ENCODE results near the gene NUCKS1. TPM values are rescaled to one million over a fixed set of nuclear protein-coding genes. Genes with fewer than 3 reads are reported as not detected.

Gene NUCKS1
- total RNA-seq, 1 experiment from 2014 or later, result 237 TPM

- Histone ChIP-seq H3K9ac (ENCODE audit: low read length) (peak overlapping the region; percentile 94), H3K27ac (ENCODE audit: low read depth, low read length) (peak overlapping the region; percentile 92), H4K20me1 (ENCODE audit: insufficient read depth) (peaks cover 21% of the 10 kb centered on the region; the same call in 1 of the 2 replicates), H3K4me2 (ENCODE audit: low read length) (peak overlapping the region; percentile 86), H2AFZ (ENCODE audit: low read depth, low read length, poor library complexity, severe bottlenecking) (no peak overlapping the region), H3K9me2 (ENCODE audit: insufficient read depth) (no peaks in the 10 kb centered on the region), H3K27me3 (ENCODE audit: insufficient read depth, low read length) (no peaks in the 10 kb centered on the region), H3K4me1 (ENCODE audit: control insufficient read depth in 1 of 2, insufficient read depth in 2 of 2, low read length in 2 of 2) (peaks cover 20 to 43% of the 10 kb centered on the region in 2 experiments), H3K9me3 (ENCODE audit: control insufficient read depth in 1 of 2, insufficient read depth in 1 of 2, low read depth in 1 of 2, low read length in 2 of 2) (no peaks in the 10 kb centered on the region), H3K79me2 (ENCODE audit: insufficient read depth, low read length) (peaks cover 50% of the 10 kb centered on the region), H3K36me3 (ENCODE audit: control insufficient read depth in 1 of 2, insufficient read depth in 2 of 2, low read length in 2 of 2) (peaks cover 0 to 4% of the 10 kb centered on the region in 2 experiments; a peak in 1 of 4 replicates), H3K4me3 (replicated peaks in 1 of 2; ENCODE audit: low read depth in 1 of 2, low read length in 2 of 2) (peak overlapping the region; percentile 75 to 94)
- intact Hi-C loops (cut with micrococcal nuclease), result loop anchor here (1.0 to 2.0 kb wide), 2 partner anchors 25 to 64 kb away; partner anchors contain the start of genes RAB29 and SLC41A1
- ATAC-seq (peak; percentile 83), DNase-seq (ENCODE audit: low read depth, low spot score) (peak; percentile 83)
- no TSS peak for BruUV-seq (replicated peaks)
- TF ChIP-seq EGR1 (IDR thresholded peaks at IDR 0.05; ENCODE audit: low read depth) (peak; percentile 100), MAX (IDR thresholded peaks at IDR 0.05) (peak; percentile 57), YY1 (IDR thresholded peaks at IDR 0.05; ENCODE audit: extremely low read depth, insufficient replicate concordance, low read depth, low read length) (peak; percentile 46), TCF7L2 (IDR thresholded peaks at IDR 0.05; ENCODE audit: borderline replicate concordance, extremely low read depth, insufficient read depth, insufficient read length) (no peak), SP1 (IDR thresholded peaks at IDR 0.05; ENCODE audit: low read depth) (peak; percentile 71), POLR2AphosphoS5 (IDR thresholded peaks at IDR 0.05; ENCODE audit: low read depth, low read length) (peak; percentile 75), CEBPB (IDR thresholded peaks at IDR 0.05; ENCODE audit: low read depth) (no peak), ZFX (IDR thresholded peaks at IDR 0.05) (peak; percentile 61)
- RAD21 ChIA-PET (ENCODE audit: low non-redundant PET in 1 of 2, low total read pairs in 2 of 2, uncharacterized antibody in 2 of 2, unreplicated experiment in 2 of 2), result interaction anchor here in 1 of 2 experiments (0.9 kb wide), 1 partner anchor 228 kb away, joined by 3 read pairs; no protein-coding TSS in a partner anchor
- CTCF ChIA-PET, result interaction anchor here (0.6 to 1.6 kb wide), 3 partner anchors 38 to 228 kb away, joined by 4 to 6 read pairs (median 5); no protein-coding TSS in a partner anchor
- POLR2A ChIA-PET, result interaction anchor here (0.6 to 1.5 kb wide), 6 partner anchors 9 to 233 kb away, joined by 3 to 5 read pairs (median 3); partner anchors contain the start of gene ELK4
Observed at GRCh38 chr1:205749234-205750137, 496 bp downstream of the NUCKS1 start.
